AG08395 (cell line): ENCODE data around the gene ANKRD40.
"Not testable (repeated sequence)": the region's sequence is repeated elsewhere in the genome, so short reads cannot be mapped to it uniquely, and the experiment has no call there.

Experiments used
- DNase-seq: peaks from one replicate; pipeline ENCODE4 v3.0.0; 2012; ENCODE audit warnings: mixed read lengths, low spot score

The ANKRD40 gene, protein sequence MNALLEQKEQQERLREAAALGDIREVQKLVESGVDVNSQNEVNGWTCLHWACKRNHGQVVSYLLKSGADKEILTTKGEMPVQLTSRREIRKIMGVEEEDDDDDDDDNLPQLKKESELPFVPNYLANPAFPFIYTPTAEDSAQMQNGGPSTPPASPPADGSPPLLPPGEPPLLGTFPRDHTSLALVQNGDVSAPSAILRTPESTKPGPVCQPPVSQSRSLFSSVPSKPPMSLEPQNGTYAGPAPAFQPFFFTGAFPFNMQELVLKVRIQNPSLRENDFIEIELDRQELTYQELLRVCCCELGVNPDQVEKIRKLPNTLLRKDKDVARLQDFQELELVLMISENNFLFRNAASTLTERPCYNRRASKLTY

DNA sequence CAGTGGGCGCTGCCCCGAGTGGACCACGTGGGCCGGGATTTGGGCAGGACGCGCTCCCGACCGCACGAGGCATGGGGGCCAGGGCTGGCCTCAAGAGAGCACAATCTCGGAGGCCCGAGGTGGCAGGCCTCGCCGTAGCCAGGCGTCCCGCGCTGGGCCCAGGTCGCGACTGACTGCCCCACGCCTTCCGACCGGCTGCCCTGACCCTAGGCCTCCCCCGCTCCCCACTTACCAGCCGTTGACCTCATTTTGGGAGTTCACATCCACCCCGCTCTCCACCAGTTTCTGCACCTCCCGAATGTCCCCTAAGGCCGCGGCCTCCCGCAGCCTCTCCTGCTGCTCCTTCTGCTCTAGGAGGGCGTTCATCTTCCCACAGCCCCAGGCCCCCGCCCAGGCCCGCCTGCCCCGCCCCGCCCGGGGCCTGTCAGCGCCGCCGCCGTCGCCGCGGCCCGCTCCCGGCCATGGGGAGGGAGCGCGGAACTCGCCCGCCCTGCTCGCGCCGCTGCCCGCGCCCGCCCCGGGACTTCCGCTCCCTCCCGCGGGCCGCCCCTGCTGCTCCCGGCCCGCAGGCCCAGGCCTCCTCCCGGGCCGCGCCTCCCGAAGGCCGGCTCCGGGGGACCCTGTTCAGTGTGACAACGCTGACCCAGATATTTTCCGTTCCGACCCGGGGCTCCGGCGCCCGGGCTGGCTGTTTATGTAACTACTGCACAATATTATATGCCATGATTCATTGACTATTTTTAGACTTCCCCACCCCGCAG lies at the start of gene ANKRD40:
Gene ANKRD40, minus strand, starts transcription at position 626 of the 761 bp plus-strand sequence. Its CDS starts 260 bp downstream, at position 366.
- peak; percentile 92 for DNase-seq

DNA sequence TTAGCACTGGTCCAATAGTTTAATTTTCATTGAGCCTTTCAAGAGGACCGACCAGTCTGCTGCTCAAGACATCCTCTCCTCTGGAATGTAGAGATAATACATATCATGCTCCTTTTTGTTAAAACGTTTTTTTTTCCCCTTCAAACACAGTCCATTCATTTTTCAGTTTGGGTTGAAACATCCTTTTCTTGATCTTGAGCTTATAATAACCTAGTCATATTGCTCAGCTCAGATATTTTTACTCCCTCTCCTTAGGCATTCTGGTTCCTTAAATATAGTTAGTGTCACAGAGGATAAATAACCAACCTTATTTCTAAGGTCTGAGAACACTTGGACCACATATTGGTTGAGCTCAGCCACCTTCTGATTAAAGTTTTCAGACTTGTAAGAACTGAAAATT lies 46.8 kb upstream of the ANKRD40 start:
- DNase-seq, result no peak

DNA sequence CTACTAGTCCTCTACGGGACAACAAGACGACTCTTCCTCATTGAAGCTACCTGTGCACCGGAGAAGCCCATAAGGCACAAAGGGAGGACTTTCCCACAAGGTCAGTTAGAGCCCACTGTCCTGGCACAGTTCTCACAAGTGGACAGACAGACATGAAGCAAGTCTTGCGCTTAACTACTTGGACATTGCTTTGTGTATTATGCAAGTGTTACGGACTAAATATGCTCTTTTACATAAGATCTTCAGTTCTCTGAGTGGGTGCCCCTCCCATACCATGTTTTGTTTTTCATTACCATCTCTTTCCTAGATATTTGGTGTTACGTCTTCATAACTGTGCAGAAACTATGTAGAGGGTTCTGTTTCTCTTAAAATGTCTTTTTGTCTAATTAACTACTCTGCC lies 41.5 kb upstream of the ANKRD40 start:
- DNase-seq, result no peak

DNA sequence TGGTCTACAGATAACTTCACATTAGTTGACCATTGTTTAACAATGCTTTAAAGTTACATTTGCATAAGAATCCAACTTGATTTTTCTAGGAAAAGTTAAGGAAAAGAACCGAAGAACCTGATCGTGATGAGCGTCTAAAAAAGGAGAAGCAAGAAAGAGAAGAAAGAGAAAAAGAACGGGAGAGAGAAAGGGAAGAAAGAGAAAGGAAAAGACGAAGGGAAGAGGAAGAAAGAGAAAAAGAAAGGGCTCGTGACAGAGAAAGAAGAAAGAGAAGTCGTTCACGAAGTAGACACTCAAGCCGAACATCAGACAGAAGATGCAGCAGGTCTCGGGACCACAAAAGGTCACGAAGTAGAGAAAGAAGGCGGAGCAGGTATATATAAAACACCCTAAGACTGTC lies 37.9 kb upstream of the ANKRD40 start:
- DNase-seq, result no peak

DNA sequence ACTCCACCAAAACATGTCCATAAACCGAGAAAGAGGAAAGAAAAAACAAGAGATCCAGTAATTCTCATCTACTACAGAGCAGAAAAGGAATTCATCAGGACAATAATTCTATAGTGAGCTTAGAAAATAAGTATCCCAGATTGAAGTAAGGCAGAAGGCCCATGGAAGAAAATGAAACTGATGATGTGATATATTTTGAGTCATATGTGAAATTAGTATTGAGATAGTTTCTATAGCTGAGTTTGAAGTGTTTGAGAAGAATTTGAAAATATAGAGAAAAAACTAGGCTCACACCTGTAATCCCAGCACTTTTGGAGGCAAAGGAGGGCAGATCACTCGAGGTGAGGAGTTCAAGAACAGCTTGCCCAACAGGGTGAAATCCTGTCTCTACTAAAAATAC lies 31.4 kb upstream of the ANKRD40 start:
- no peak for DNase-seq

DNA sequence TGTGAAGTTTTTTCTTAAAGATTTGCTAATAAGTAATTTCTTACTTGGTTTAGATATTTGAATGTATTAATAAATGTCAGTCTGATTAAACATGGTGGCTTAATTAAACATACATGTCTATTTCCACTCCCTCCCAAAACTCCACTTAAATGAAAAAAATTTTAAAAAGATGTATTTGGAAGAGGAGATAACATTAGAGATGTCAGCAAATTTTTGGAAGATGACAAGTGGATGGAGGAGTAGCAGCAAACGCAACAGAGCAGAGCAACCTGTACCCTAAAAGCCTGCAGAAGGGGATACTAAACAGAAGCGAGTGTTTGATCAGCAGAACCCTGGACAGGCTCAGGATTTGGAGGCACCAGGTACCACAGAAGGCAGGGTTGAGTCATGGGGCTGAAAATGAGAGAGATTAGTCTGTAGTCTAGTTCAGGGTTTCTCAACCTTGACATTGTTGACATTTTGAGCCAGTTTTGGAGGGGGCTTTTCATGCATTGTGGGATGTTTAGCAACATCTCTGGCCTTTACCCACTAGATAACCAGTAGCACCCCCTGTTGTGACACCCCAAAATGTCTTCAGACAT lies 29.5 kb upstream of the ANKRD40 start:
- DNase-seq, result no peak

DNA sequence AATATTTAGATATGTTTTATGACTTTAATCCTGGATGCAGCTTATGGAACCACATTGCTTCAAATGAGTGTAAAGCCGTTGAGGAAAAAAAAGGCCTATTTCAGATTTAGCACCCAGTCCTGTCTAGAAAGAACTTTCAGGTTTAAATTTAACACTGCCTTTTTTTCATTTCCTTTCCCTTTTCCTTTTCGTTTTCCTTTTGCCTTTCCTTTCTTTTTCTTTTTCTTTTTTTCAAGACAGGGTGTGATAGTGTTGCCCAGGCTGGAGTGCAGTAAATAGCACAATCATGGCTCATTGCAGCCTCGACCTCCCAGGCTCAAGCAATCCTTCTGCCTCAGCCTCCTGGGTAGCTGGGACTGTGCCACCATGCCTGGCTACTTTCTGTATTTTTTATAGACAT lies 27.6 kb upstream of the ANKRD40 start:
- DNase-seq, result no peak

DNA sequence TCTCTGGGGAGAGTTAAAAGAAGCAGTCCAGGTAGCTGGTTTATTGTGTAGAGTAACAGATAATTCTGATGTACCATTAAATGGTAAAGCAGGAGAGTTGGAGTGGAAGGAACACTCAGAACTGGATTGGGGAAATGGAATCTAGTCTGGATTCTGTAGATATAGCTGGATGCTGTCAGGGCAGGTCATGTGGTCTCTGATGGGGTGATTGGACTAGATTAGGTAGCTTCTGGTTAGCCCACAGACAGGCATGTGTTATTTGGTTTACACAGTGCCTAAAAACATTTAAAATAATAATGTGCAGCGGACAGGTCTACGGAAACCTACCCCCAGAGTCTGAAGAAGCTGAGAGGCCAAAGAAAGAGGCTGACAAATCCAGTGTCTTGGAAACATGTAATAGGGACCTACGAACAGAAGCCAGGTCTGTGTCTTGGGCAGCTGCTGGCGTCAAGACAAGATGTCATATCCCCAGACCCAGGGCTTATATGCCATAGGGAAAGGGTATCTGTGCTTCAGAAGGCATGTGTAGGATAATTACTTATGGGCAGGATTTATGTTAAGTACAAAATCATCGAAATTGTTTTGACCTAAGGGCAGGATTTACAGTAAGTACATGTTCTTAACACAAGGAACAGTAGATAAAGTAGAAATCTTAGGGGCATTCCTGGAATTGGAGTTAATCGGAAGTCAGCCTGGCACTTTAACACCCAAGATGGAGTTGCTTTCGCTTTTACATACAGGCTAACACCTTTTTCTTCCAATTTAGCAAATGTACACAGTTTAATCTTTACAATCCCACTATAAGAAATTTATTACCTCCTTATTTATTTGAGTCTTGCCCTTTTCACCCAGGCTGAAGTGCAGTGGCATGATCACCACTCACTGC lies 24.1 kb upstream of the ANKRD40 start:
- DNase-seq, result no peak

DNA sequence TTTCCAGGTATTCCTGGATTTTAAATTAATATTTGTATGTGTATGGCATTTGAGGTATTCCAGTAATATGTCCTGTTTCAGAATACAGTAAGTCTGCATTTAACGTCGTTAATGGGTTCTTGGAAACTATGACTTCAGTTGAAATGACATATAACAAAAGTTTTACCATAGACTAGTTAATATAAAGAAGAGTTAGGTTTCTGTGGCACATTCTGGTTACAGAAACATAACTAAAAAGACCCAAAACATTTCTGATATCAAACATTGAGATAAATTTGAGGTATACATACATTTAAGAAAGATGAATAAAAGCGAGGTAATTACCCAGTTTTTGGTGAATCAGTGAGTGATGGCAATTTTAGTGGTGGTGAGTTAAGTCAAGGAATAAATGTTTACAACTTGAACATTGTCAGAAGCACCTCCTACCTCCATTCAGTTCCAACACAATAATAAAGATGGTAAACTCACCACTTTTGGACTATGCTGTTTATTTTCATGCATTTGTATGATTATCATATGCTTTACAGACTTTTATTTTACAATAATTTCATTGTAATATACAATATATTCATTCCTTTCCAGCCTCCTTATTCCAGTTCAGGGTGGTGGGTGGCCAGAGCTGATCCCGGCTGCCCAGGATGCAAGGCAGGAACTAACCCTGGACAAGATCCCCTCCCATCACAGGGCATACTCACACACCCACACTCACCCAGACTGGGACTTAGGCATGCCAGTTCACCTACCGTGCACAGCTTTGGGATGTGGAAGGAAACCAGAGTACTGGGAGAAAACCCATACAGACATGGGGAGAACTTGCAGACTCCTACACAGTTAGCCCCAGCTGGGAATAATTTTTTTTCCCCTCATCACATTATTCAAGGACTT lies 21.4 kb upstream of the ANKRD40 start:
- DNase-seq, result no peak

DNA sequence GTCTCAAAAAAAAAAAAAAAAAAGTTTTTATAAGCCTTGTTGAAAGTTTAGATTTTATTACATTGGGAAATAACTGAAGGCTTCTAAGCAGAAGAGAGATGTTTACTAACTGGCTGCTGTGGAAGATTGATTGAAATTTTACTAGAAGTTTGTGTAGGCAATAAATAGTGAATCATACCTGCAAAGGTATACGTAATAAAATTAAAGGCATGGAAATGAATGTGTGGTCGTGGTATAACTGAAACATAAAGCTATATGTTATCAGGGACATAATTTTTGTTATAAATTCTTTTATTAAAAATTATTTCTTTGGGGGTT lies 20.4 kb upstream of the ANKRD40 start:
- no peak for DNase-seq

DNA sequence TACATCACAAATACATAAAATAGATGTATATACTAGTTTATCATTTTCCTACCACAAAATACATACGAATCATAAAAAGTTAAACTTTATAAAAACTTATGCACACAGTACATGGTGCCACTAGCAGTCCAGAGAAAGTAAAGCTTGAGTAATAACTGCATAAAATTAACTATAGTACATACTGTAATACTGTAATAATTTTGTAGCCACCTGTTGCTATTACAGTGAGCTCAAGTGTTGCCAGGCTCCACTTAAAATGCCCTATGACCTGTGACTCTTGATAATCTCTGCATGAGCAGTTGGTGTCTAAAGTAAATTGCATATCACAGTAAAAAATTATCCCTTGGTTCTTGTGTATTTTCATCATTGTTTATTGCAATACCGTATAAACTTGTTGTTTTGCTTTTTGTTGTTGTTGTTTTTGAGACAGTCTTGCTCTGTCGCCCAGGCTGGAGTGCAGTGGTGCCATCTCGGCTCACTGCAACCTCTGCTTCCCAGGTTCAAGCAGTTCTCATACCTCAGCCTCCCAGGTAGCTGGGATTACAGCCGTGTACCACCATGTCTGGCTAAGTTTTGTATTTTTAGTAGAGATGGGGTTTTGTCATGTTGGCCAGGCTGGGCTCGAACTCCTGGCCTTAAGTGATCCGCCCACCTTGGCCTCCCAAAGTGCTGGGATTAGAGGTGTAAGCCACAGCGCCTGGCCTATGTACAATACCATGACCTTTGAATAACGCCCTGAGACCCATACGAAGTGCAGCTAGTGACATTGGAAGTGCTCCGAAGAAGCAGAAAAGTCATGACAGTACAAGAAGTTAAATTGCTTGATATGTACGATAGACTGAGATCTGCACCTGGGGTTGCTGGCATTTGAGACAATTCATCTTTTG lies 18.3 kb upstream of the ANKRD40 start:
- DNase-seq, result no peak

DNA sequence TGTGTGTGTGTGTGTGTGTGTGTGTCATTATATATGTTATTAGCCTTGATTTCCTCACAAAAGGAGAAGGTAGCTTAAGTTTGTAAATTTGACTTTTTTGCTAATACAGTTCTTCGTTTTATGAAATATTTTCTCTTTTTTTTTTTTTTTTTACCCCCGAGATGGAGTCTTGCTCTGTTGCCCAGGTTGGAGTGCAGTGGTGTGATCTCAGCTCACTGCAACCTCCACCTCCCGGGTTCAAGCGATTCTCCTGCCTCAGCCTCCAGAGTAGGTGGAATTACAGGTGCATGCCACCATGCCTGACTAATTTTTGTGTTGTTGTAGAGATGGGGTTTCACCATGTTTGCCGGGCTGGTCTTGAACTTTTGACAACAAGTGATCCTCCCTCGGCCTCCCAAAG lies 16.9 kb upstream of the ANKRD40 start:
- not testable (repeated sequence) for DNase-seq

DNA sequence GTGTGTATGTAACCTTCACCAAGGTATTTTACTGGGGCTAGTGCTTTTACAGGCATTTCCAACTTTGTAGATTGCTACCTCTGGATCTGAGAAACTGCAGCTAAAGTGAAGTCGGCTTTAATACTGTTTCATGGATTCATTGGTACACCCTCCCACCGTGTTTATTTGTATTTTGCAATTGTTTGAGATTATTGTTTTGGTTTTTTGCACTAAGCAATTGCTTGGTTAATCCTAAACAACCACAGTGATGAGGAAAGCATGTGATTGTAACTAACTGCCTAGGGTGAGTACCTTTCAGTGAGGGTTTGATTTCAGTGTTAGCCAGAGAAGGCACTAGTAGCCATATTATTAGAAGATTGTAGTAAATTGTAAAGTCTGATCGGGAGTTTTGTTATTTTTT lies 15.0 kb upstream of the ANKRD40 start:
- DNase-seq, result no peak

DNA sequence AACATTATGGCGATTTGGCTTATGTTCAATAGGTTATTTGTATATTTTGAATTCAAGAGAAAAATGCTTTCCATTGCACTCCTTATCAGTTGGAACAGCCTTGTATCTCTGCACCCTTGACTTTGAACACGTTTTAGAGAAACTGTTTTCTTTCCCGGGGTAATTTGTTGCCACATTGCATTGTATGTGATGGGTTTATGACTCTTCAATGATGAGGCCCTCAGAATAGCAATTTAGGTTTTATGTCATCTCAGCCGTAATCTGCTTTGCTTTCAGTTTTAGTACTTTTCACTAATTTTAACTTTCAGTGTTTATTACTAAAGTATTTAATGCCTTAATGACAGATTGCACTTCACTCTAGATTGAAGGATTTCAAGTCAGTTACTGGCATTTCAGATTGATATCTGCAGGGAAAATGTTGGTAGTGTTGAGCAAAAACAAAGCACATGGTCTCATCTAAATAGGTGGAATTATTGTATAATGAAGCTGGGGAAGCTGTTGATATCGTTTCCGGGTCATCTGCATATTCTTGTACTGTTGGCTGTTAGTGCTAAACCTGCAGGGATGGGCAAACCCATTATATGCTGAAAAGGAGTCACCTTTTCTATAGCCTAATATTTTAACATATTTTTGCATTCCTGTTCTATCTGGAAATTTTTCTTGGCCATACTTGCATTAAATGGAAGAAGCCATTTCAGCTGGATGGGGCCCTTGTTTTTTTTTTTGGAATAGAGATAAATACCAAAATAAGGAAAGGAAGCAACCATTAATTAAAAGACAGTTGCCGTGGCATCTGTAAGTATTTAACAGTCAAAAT lies 13.7 kb upstream of the ANKRD40 start:
- peak; percentile 17 for DNase-seq

DNA sequence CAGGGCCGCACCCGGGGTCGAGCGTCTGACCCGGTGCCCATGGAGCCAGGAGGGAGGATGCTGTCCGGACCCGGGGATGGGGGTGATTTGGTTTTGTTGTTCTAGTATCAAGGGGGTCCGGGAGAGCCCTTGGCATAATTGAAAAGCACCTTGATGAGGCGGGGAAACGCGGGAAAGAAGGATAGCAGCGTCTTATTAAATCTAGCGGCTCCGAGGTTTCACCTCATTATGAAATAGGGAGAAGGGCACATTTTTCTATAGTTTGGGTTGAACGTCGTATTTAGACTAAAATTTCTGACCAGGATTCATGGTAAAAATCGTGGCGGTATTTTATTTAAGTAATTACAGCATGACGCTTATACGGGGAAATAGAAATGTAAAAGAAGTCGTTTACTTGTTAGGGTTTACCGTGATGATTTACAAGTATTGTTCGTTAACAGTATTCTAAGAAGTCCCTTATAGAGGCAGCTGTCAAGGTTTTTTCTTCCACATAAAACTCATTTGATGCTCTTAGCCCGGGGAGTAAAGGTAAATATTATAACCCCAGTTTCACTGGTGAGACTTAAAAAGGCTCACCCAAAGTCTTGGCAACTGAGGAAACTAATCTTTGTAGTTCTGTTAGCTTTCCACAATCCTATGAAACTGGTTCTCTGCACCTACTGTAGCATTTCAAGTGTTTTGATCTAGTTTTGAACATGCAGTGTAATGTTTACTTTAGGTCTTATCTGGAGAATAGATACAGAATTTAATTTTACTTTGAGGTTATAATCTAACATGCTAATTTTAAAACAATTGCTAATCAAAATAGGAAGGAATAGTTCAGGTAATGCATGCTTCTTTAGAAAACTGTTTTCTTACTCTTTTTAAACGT lies 12.4 kb upstream of the ANKRD40 start:
- DNase-seq, result no peak

DNA sequence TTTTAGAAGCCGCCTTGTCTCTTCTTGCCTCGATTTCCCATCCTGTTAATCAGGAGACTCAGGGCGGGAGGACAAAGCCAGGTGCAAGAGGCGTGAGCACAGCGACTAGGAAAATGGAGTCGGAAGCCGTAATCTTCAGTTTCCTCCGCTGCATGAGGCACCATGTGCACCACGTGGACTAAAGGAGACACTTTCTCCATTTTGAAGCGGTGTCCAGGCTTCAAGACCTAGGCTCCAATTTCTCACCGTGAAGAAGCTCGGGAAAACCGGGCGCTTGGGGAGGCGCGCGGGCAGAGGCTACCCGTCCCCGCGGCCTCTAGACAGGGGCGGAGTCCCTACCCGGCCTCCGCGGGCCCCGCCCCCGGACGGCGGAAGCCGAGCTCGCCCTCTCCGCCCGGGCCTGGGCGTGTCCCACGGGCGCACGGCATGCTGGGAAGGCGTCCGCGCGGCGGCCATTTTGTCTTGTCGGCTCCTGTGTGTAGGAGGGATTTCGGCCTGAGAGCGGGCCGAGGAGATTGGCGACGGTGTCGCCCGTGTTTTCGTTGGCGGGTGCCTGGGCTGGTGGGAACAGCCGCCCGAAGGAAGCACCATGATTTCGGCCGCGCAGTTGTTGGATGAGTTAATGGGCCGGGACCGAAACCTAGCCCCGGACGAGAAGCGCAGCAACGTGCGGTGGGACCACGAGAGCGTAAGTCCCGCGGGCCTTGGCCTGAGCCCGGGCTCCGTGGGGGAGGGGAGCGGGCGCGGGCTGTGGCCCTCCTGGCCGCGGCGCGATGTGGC lies 11.6 kb upstream of the ANKRD40 start, which contains the start of gene LUC7L3:
Gene LUC7L3, plus strand, starts transcription at position 460 of the 780 bp plus-strand sequence. Its CDS starts 130 bp downstream, at position 590.
- DNase-seq, result peak; percentile 96

DNA sequence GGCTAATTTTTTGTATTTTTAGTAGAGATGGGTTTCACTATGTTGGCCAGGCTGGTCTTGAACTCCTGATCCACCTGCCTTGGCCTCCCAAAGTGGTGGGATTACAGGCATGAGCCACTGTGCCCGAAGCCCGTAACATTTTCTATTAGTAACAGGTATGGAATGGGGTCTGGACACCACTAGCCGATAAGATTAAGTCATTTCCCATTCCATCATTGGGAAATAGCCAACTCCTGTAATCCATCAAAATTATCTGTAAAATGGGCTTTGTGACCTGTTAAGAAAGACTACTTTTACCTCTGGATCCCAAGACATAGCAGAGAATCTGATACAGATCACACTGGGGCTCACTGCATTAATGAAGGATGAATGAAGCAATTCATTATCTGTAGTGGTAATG lies 7.8 kb upstream of the ANKRD40 start:
- no peak for DNase-seq
